ENCODE results near the gene KCNH6. TPM values are rescaled to one million over a fixed set of nuclear protein-coding genes. Genes with fewer than 3 reads are reported as not detected.
A peak's percentile ranks its signal among the peaks of the same experiment; 100 is the strongest.

Gene KCNH6
- total and polyA plus RNA-seq, 5 donors from 2014 or later, result not detected

DNA sequence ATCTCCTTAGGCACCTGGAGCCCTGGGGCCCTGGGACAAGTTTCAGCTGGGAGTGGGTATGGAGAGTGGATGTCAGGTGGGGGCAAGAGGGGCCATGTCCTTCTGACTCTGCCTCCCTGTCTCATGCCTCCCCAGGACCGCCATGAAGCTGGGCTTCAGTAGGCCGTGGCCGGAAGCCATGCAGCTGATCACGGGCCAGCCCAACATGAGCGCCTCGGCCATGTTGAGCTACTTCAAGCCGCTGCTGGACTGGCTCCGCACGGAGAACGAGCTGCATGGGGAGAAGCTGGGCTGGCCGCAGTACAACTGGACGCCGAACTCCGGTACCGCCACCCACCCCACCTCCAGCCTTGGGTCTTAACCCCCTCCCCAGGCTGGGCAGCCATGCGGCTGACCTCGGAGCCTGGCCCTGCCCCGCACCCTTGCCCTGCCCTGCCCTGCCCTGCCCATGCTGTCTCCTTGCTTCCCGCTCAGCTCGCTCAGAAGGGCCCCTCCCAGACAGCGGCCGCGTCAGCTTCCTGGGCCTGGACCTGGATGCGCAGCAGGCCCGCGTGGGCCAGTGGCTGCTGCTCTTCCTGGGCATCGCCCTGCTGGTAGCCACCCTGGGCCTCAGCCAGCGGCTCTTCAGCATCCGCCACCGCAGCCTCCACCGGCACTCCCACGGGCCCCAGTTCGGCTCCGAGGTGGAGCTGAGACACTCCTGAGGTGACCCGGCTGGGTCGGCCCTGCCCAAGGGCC lies 26.3 kb upstream of the KCNH6 start:
- H3K4me3 Mint-ChIP-seq, result no peak overlapping the region
- H3K9me3 Mint-ChIP-seq, result no peaks in the 10 kb centered on the region
- no peaks in the 10 kb centered on the region for H3K36me3 ChIP-seq (ENCODE audit: control insufficient read depth, insufficient read depth, low read length)
- H3K4me3 ChIP-seq (ENCODE audit: low read depth, low read length), result no peak overlapping the region
- peaks cover 5% of the 10 kb centered on the region for H3K27me3 Mint-ChIP-seq
- no peak for DNase-seq
- no peak overlapping the region for H3K27ac ChIP-seq (ENCODE audit: insufficient read depth, low read length, poor library complexity, severe bottlenecking)
- H3K36me3 Mint-ChIP-seq, result no peaks in the 10 kb centered on the region
- no peaks in the 10 kb centered on the region for H3K4me1 ChIP-seq (ENCODE audit: control insufficient read depth, insufficient read depth, low read length, poor library complexity, severe bottlenecking)
- no peaks in the 10 kb centered on the region for H3K27me3 ChIP-seq (ENCODE audit: control insufficient read depth, insufficient read depth, low read length)
- H3K9me3 ChIP-seq (ENCODE audit: control insufficient read depth in 2 of 2, low read length in 2 of 2), result no peaks in the 10 kb centered on the region
- H3K4me1 Mint-ChIP-seq, result no peaks in the 10 kb centered on the region
- ATAC-seq (ENCODE audit: low read depth in 2 of 2), result no peak
- H3K27ac Mint-ChIP-seq, result no peak overlapping the region

GRCh38 chr17:63497708-63498483 lies 25.3 kb upstream of the KCNH6 start:
- H3K27ac Mint-ChIP-seq, result peak overlapping the region in 1 of 3 donors; percentile 26
- Histone ChIP-seq H3K36me3 (ENCODE audit: control insufficient read depth, insufficient read depth, low read length) (no peaks in the 10 kb centered on the region), H3K4me1 (ENCODE audit: control insufficient read depth, insufficient read depth, low read length, poor library complexity, severe bottlenecking) (no peaks in the 10 kb centered on the region), H3K4me3 (ENCODE audit: low read depth, low read length) (no peak overlapping the region), H3K27ac (ENCODE audit: insufficient read depth, low read length, poor library complexity, severe bottlenecking) (no peak overlapping the region), H3K9me3 (ENCODE audit: control insufficient read depth in 2 of 2, low read length in 2 of 2) (no peaks in the 10 kb centered on the region), H3K27me3 (ENCODE audit: control insufficient read depth, insufficient read depth, low read length) (no peaks in the 10 kb centered on the region)
- DNase-seq (peak in 1 of 3 donors; percentile 16), ATAC-seq (ENCODE audit: low read depth in 2 of 2) (no peak)
- no peak overlapping the region for H3K4me3 Mint-ChIP-seq
- H3K4me1 Mint-ChIP-seq, result no peaks in the 10 kb centered on the region
- H3K27me3 Mint-ChIP-seq, result peaks cover 11% of the 10 kb centered on the region
- H3K36me3 Mint-ChIP-seq, result no peaks in the 10 kb centered on the region
- no peaks in the 10 kb centered on the region for H3K9me3 Mint-ChIP-seq

- no peaks in the 10 kb centered on the region for H3K36me3 ChIP-seq (ENCODE audit: control insufficient read depth, insufficient read depth, low read length)
- Mint-ChIP-seq H3K4me1 (no peaks in the 10 kb centered on the region), H3K4me3 (no peak overlapping the region), H3K27me3 (peaks cover 14% of the 10 kb centered on the region), H3K9me3 (no peaks in the 10 kb centered on the region), H3K36me3 (no peaks in the 10 kb centered on the region), H3K27ac (peak overlapping the region in 1 of 3 donors; percentile 26)
- H3K27ac ChIP-seq (ENCODE audit: insufficient read depth, low read length, poor library complexity, severe bottlenecking), result no peak overlapping the region
- H3K27me3 ChIP-seq (ENCODE audit: control insufficient read depth, insufficient read depth, low read length), result no peaks in the 10 kb centered on the region
- no peaks in the 10 kb centered on the region for H3K4me1 ChIP-seq (ENCODE audit: control insufficient read depth, insufficient read depth, low read length, poor library complexity, severe bottlenecking)
- DNase-seq (no peak), ATAC-seq (ENCODE audit: low read depth in 2 of 2) (no peak)
- H3K9me3 ChIP-seq (ENCODE audit: control insufficient read depth in 2 of 2, low read length in 2 of 2), result no peaks in the 10 kb centered on the region
- no peak overlapping the region for H3K4me3 ChIP-seq (ENCODE audit: low read depth, low read length)
These were observed 24.4 kb upstream of the KCNH6 start for GRCh38 chr17:63498626-63499195.

DNA sequence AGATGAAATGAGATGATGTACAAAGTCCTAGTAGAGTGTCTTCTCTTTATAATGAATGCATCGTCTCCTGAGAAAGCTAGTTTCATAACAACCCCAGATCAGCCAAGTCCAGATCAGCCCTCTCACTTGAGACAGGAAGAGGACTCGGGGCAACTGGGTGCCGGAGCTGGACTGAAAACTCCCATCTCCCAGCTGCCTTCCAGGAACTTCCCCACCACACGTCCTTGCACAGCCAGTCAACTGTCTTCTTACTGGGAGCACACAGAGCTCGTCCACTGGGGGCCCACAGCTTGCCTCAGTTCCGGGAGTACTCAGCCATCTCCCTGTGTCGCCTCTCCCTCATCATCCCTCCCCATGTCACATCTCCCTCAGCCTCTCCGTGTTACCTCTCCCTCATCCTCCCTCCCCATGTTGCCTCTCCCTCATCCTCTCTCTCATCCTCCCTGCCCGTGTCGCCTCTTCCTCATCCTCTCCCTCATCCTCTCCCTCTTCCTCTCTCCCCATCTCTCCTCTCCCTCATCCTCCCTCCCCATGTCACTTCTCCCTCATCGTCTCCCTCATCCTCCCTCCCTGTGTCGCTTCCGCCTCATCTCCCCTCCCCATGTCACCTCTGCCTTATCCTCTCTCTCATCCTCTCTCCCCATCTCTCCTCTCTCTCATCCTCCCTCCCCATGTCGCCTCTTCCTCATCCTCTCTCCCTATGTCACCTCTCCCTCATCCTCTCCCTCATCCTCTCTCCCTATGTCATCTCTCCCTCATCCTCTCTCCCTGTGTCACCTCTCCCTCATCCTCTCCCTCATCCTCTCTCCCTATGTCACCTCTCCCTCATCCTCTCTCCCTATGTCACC lies 22.4 kb upstream of the KCNH6 start:
- no peaks in the 10 kb centered on the region for H3K4me1 Mint-ChIP-seq
- no peak overlapping the region for H3K4me3 Mint-ChIP-seq
- H3K9me3 ChIP-seq (ENCODE audit: control insufficient read depth in 2 of 2, low read length in 2 of 2), result no peaks in the 10 kb centered on the region
- DNase-seq (no peak), ATAC-seq (ENCODE audit: low read depth in 2 of 2) (no peak)
- no peak overlapping the region for H3K27ac ChIP-seq (ENCODE audit: insufficient read depth, low read length, poor library complexity, severe bottlenecking)
- H3K27ac Mint-ChIP-seq, result no peak overlapping the region
- H3K27me3 Mint-ChIP-seq, result peaks cover 24% of the 10 kb centered on the region
- no peaks in the 10 kb centered on the region for H3K4me1 ChIP-seq (ENCODE audit: control insufficient read depth, insufficient read depth, low read length, poor library complexity, severe bottlenecking)
- no peaks in the 10 kb centered on the region for H3K27me3 ChIP-seq (ENCODE audit: control insufficient read depth, insufficient read depth, low read length)
- peaks cover 4% of the 10 kb centered on the region for H3K36me3 Mint-ChIP-seq
- H3K36me3 ChIP-seq (ENCODE audit: control insufficient read depth, insufficient read depth, low read length), result no peaks in the 10 kb centered on the region
- peaks cover 0 to 8% (median 0%) of the 10 kb centered on the region in 7 donors for H3K9me3 Mint-ChIP-seq
- H3K4me3 ChIP-seq (ENCODE audit: low read depth, low read length), result no peak overlapping the region

GRCh38 chr17:63503341-63503705 lies 19.8 kb upstream of the KCNH6 start:
- no peak for DNase-seq
- no peak overlapping the region for H3K27ac ChIP-seq (ENCODE audit: insufficient read depth, low read length, poor library complexity, severe bottlenecking)
- Mint-ChIP-seq H3K27ac (peak overlapping the region in 1 of 3 donors; percentile 12), H3K27me3 (peaks cover 26% of the 10 kb centered on the region), H3K4me1 (no peaks in the 10 kb centered on the region), H3K9me3 (peaks cover 0 to 8% (median 0%) of the 10 kb centered on the region in 7 donors), H3K4me3 (no peak overlapping the region), H3K36me3 (peaks cover 4% of the 10 kb centered on the region)
- no peaks in the 10 kb centered on the region for H3K4me1 ChIP-seq (ENCODE audit: control insufficient read depth, insufficient read depth, low read length, poor library complexity, severe bottlenecking)
- no peak for ATAC-seq (ENCODE audit: low read depth in 2 of 2)
- no peaks in the 10 kb centered on the region for H3K27me3 ChIP-seq (ENCODE audit: control insufficient read depth, insufficient read depth, low read length)
- H3K4me3 ChIP-seq (ENCODE audit: low read depth, low read length), result no peak overlapping the region
- no peaks in the 10 kb centered on the region for H3K9me3 ChIP-seq (ENCODE audit: control insufficient read depth in 2 of 2, low read length in 2 of 2)
- no peaks in the 10 kb centered on the region for H3K36me3 ChIP-seq (ENCODE audit: control insufficient read depth, insufficient read depth, low read length)

DNA sequence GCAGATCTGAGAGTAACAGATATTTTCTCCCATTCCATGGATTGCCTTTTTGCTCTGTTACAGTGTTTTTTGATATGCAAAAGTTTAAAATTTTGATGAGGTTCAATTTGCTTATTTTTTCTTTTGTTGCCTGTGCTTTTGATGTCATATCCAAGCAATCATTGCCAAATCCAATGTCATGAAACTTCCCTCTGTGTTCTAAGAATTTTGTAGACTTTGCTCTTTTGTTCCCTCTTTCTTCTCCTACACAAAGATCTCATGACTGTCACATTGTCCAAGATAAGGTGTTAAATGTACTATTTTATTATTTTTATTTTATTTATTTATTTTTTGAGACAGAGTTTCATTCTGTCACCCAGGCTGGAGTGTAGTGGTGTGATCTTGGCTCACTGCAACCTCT lies 18.9 kb upstream of the KCNH6 start:
- Mint-ChIP-seq H3K36me3 (peaks cover 4% of the 10 kb centered on the region), H3K4me3 (no peak overlapping the region), H3K27ac (no peak overlapping the region), H3K4me1 (no peaks in the 10 kb centered on the region), H3K27me3 (peaks cover 29% of the 10 kb centered on the region), H3K9me3 (peaks cover 0 to 8% (median 0%) of the 10 kb centered on the region in 7 donors)
- Histone ChIP-seq H3K4me3 (ENCODE audit: low read depth, low read length) (no peak overlapping the region), H3K27me3 (ENCODE audit: control insufficient read depth, insufficient read depth, low read length) (no peaks in the 10 kb centered on the region), H3K36me3 (ENCODE audit: control insufficient read depth, insufficient read depth, low read length) (no peaks in the 10 kb centered on the region), H3K9me3 (ENCODE audit: control insufficient read depth in 2 of 2, low read length in 2 of 2) (no peaks in the 10 kb centered on the region), H3K4me1 (ENCODE audit: control insufficient read depth, insufficient read depth, low read length, poor library complexity, severe bottlenecking) (no peaks in the 10 kb centered on the region), H3K27ac (ENCODE audit: insufficient read depth, low read length, poor library complexity, severe bottlenecking) (no peak overlapping the region)
- no peak for DNase-seq
- no peak for ATAC-seq (ENCODE audit: low read depth in 2 of 2)

DNA sequence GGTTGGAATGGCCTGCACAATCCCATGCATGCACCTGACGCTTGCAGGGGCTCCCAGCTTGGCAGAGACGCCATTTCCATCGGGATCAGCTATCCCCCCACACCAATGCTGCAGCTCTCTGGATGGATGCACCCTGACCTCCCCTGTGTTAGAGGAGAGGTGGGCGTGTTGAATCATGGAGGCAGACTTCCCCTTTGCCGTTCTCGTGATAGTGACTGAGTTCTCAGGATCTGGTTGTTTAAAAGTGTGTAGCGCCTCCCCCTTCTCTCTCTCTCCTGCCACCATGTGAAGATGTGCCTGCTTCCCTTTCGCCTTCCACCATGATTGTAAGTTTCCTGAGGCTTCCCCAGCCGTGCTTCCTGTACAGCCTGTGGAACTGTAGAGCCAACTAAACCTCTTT lies 17.8 kb upstream of the KCNH6 start:
- H3K4me1 ChIP-seq (ENCODE audit: control insufficient read depth, insufficient read depth, low read length, poor library complexity, severe bottlenecking), result no peaks in the 10 kb centered on the region

More for the DNA sequence above, 17.8 kb upstream of the KCNH6 start:
- no peaks in the 10 kb centered on the region for H3K9me3 ChIP-seq (ENCODE audit: control insufficient read depth in 2 of 2, low read length in 2 of 2)
- no peak overlapping the region for H3K4me3 ChIP-seq (ENCODE audit: low read depth, low read length)
- DNase-seq (no peak), ATAC-seq (ENCODE audit: low read depth in 2 of 2) (no peak)
- no peak overlapping the region for H3K27ac ChIP-seq (ENCODE audit: insufficient read depth, low read length, poor library complexity, severe bottlenecking)
- H3K27me3 Mint-ChIP-seq, result peaks cover 29% of the 10 kb centered on the region
- no peaks in the 10 kb centered on the region for H3K4me1 Mint-ChIP-seq
- peaks cover 0 to 8% (median 0%) of the 10 kb centered on the region in 7 donors for H3K9me3 Mint-ChIP-seq
- no peak overlapping the region for H3K4me3 Mint-ChIP-seq
- no peak overlapping the region for H3K27ac Mint-ChIP-seq
- H3K27me3 ChIP-seq (ENCODE audit: control insufficient read depth, insufficient read depth, low read length), result no peaks in the 10 kb centered on the region
- H3K36me3 Mint-ChIP-seq, result peaks cover 4% of the 10 kb centered on the region
- H3K36me3 ChIP-seq (ENCODE audit: control insufficient read depth, insufficient read depth, low read length), result no peaks in the 10 kb centered on the region
